Measurements from ENCODE around the gene CACNA2D2. TPM values are rescaled to one million over a fixed set of nuclear protein-coding genes. Genes with fewer than 3 reads are reported as not detected.

Gene CACNA2D2
- total RNA-seq, 1 experiment from 2014 or later: not detected

Other genes starting within 250 kb of the CACNA2D2 start
- gene SEMA3B, start 234.5 kb downstream of the CACNA2D2 start, total RNA-seq (2014; rRNA removed): 2.1 and 4.1 TPM in 2 replicates
- gene LSMEM2, start 224.5 kb downstream of the CACNA2D2 start, total RNA-seq (2014; rRNA removed): not detected in 2 replicates
- 127 and 129 TPM in 2 replicates for gene IFRD2, start 211.2 kb downstream of the CACNA2D2 start, total RNA-seq (2014; rRNA removed)
- 4.2 and 6.9 TPM in 2 replicates for gene HYAL3, start 204.2 kb downstream of the CACNA2D2 start, total RNA-seq (2014; rRNA removed)
- gene NAA80, start 204.2 kb downstream of the CACNA2D2 start, total RNA-seq (2014; rRNA removed): 12.7 and 15.1 TPM in 2 replicates
- gene HYAL1, start 200.1 kb downstream of the CACNA2D2 start, total RNA-seq (2014; rRNA removed): 0.23 and 0.32 TPM in 2 replicates
- 106 and 145 TPM in 2 replicates for gene HYAL2, start 180.9 kb downstream of the CACNA2D2 start, total RNA-seq (2014; rRNA removed)
- 23.7 and 37.8 TPM in 2 replicates for gene TUSC2, start 175.4 kb downstream of the CACNA2D2 start, total RNA-seq (2014; rRNA removed)
- 26.3 and 32.4 TPM in 2 replicates for gene RASSF1, start 162.8 kb downstream of the CACNA2D2 start, total RNA-seq (2014; rRNA removed)
- gene ZMYND10, start 157.9 kb downstream of the CACNA2D2 start, total RNA-seq (2014; rRNA removed): 1.3 and 1.9 TPM in 2 replicates
- gene NPRL2, start 152.9 kb downstream of the CACNA2D2 start, total RNA-seq (2014; rRNA removed): 23.9 and 27.8 TPM in 2 replicates
- gene CYB561D2, start 152.8 kb downstream of the CACNA2D2 start, total RNA-seq (2014; rRNA removed): 37.9 and 42.3 TPM in 2 replicates
- gene TMEM115, start 144.1 kb downstream of the CACNA2D2 start, total RNA-seq (2014; rRNA removed): 67.8 and 76.5 TPM in 2 replicates
- 15.1 and 18.7 TPM in 2 replicates for gene C3orf18, start 64.1 kb upstream of the CACNA2D2 start, total RNA-seq (2014; rRNA removed)
- 10.5 and 11.4 TPM in 2 replicates for gene HEMK1, start 65.9 kb upstream of the CACNA2D2 start, total RNA-seq (2014; rRNA removed)
- 0.58 and 1.6 TPM in 2 replicates for gene CISH, start 108.1 kb upstream of the CACNA2D2 start, total RNA-seq (2014; rRNA removed)
- gene MAPKAPK3, start 113.5 kb upstream of the CACNA2D2 start, total RNA-seq (2014; rRNA removed): 92.3 and 103 TPM in 2 replicates
- 0.45 and 0.46 TPM in 2 replicates for gene DOCK3, start 171.3 kb upstream of the CACNA2D2 start, total RNA-seq (2014; rRNA removed)

All from LHCN-M2 (cell line).